Stromal cell of bone marrow (primary cell): ENCODE measurements around the gene ITPRIP.

Source experiments
- DNase-seq: peaks from one replicate; pipeline ENCODE4 v3.0.0-alpha.2; 2012; ENCODE audit warnings: low read depth

ITPRIP gene

DNA sequence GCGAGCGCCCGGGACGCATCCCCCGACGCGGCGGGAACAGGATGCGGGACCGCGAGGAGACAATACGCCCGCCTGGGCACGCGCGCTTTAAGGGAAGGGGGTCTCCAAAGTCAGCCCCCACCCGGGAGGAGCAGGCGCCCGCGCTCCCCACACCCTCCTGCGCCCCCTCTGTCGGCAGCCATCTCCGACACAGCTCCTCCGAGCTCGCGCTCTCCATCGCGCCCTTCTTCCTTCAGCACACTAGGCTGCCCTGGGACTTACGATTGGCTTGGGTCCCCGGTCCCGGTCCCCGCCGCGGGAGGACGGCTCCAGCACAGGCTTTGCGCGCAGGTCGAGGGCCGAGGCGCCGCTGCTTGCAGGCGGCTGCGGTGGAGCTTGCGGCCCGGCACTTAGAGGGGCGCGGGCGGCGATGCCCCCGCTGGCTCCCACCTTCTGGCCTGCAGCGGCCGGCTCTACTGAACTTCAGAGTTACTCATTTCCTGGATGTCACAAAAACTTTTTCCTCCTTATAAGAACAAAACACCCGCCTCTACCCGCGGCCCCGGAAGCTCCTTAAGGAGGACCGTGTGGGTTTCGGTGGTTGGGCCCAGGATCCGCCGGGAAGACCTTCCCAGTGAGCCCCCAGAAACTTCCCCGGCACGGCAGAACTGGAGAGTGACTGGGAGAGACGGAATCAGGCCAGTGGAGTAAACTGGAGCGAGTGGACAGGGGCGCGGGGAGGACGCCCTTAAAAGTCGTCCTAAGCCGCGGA lies at the start of gene ITPRIP:
ITPRIP (minus strand) TSS at position 481 of the 751 bp plus-strand sequence. CDS start 22,414 bp downstream, outside the sequence.
- DNase-seq: peak; percentile 81

DNA sequence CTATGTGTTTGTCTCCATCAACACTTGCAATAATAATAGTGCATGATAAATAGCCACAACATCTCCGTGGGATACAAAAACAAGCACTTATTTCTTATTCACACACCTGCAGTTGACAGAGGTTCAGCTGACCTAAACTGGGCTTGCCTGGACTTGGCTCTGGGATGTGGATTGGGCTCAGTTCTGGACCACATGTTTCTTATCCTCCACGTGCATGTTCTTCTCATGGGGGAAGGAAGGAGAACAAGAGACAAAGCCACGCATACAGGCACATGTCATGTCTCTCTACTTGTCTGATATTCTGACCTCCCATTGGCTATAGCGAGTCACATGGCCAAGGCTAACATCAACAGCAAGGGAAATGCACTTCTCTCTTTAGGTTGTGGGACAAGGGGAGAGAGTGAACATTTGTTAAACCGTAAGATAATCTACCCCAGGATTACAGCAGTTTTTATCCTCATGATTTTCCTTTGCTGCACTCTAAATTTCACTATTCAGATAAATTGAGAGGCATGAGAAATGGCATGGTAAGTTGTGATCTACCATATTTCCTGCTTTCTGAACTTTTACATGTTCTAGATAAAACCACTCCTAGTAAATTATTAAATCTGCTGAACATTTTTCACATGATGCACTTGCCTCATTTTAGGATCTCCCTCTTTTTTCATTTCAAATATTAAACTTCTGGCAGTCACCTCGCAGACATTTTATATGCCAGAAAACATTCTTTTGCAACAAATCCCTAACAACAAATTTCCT lies 49.0 kb upstream of the ITPRIP start:
- no peak for DNase-seq

- no peak for DNase-seq
These were observed 42.1 kb upstream of the ITPRIP start for GRCh38 chr10:104380336-104380735.

- no peak for DNase-seq
These were observed 38.6 kb upstream of the ITPRIP start for GRCh38 chr10:104376784-104377300.

DNA sequence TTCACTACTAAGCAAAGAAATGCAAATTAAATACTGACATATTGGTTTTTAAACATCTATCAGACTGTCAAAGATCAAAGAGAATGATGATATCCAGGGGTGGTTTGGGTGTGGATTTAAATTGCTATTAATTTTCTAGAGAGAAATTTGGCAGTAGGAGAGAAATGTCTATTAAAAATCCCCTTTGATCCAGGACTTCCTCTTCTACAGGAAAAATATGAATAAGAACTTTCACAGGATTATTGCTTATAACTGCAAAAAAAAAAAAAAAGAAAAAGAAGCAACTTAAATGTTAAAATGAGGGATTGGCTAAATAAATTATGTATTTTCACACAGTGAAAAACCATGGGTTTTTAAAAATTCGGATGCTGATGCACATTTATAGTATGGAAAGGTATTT lies 36.3 kb upstream of the ITPRIP start:
- no peak for DNase-seq

- no peak for DNase-seq
These were observed 33.5 kb upstream of the ITPRIP start for GRCh38 chr10:104371753-104372152.

DNA sequence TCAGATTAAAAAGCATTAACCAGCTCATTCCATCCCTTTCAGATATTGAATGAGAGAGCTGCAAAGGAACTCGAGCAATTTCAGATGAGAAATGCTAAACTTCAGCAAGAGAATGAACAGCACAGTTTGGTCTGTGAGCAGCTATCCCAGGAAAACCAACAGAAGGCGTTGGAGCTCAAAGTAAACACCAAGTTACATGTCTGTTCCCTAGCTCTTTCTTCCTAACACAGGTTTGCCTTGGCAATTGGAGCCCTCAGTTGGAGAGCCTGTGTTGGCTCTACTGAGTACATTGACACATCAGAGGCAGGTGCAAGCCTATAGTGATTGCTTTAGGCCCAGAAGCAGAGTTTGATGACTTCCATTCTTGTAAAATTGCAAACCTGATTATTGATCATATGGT lies 30.1 kb upstream of the ITPRIP start:
- no peak for DNase-seq

- no peak for DNase-seq
These were observed 29.6 kb upstream of the ITPRIP start for GRCh38 chr10:104367904-104368303.

DNA sequence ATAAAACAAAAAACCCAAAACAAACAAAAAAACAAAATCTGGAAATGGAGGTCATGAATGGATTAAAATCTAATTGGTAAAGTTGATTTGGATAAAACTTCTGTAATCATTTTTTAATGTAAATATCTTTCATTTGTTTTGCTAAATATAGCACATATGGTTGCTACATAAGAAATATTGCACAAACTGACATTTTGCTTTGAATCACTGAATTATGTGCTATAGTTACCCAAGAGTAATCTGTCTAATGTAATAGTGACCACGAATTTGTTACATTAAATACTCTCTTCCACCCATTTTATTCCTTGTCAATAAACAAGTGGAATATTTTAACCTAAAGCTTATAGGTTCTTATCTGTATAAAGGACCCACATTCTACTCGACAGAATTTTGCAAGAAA lies 21.5 kb upstream of the ITPRIP start:
- no peak for DNase-seq

GRCh38 chr10:104353325-104354048 lies 15.2 kb upstream of the ITPRIP start, which contains the start of gene CFAP58:
CFAP58 (plus strand) TSS chr10:104353833; CDS start chr10:104353898, 65 bp downstream.
- peak; percentile 63 for DNase-seq

GRCh38 chr10:104351919-104352318 lies 13.7 kb upstream of the ITPRIP start:
- DNase-seq: no peak

- peak; percentile 90 for DNase-seq
These were observed 12.9 kb upstream of the ITPRIP start for GRCh38 chr10:104351061-104351702.

- DNase-seq: peak; percentile 69
These were observed 11.9 kb upstream of the ITPRIP start for GRCh38 chr10:104350127-104350635.

DNA sequence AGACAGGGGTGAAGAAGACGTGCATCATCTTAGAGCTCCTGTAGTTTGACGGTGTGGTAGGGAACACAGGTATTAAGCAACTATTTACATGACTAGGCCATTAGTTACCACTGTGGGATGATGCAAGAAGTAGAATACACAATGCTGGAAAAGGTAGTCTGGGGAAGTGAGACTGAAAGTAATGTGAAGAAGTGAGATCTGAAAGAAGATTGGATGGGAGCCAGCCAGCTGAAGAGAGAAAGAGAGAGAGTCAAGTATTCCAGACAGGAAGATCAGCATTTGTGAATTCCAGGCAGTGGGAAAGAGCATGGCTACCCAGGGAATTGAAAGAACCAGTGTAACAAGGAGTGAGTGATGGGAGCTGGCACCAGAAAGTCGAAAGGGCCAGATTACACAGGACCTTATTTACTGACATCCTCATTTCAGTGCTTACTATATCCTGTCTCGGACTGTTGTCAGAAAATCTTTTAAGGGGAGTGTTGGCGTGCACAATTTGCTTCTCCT lies 11.4 kb upstream of the ITPRIP start:
- DNase-seq: no peak

GRCh38 chr10:104348601-104349000 lies 10.3 kb upstream of the ITPRIP start:
- no peak for DNase-seq

- DNase-seq: no peak
These were observed 9.2 kb upstream of the ITPRIP start for GRCh38 chr10:104347295-104348045.

DNA sequence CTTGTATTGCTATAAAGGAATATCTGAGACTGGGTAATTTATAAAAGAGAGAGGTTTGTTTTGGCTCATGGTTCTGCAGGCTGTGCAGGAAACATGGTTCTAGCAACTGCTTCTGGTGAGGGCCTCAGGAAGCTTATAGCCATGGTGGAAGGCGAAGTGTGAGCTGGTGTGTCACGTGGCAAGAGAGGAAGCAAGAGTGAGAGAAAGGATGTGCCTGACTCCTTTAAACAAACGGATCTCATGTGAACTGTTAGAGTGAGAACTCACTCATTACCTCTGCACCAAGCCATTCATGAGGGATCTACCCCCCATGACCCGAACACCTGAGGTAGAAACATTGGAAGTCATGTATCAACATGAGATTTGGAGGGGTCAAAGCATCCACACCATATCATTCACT lies 7.7 kb upstream of the ITPRIP start:
- no peak for DNase-seq

DNA sequence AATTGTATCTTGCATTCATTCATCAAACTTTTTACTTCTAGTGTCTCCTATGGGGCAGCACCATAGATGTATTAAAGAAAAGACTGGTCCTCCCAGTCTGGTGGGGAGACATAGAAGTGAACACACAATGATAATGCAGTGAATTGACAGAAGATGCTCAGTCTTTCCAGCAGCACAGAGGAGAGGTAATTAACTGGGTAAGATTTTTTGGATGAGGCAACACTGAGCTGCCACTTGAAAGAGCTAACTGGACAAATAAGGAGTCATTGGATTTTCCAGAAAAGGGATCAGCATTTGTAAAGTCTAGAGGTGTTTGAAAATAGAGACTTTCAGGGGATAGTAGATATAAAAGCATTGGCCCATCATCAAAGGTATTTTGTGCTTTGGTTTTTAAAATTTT lies 7.2 kb upstream of the ITPRIP start:
- no peak for DNase-seq

- no peak for DNase-seq
These were observed 6.0 kb upstream of the ITPRIP start for GRCh38 chr10:104344219-104344618.

DNA sequence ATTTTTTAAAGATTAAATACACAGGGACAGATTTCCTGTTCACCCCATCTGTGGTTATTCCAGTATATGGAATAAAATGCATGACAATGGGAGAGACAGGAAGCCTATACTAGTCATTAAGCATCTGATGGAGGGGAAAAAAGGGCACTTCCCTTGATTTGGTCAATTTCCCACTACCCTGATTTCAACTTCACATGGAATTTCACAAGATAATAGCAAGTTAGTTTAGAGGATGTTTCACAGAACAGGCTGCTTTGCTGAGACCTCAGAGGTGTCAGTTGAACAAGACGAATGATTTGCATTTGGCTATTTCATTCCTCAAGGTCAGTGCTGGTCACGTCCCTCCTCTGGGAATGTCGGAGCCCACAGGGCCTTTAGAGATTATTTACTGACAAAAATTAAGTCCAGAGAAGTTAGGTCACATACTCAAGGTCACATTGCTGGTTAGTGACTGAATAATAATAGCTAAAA lies 4.7 kb upstream of the ITPRIP start:
- no peak for DNase-seq

- no peak for DNase-seq
These were observed 2.4 kb upstream of the ITPRIP start for GRCh38 chr10:104340641-104341040.
